ENCODE measurements around the gene XYLB.
"Not testable (repeated sequence)": the region's sequence is repeated elsewhere in the genome, so short reads cannot be mapped to it uniquely, and the experiment has no call there.

Gene XYLB

GRCh38 chr3:38346587-38347410 lies at the start of gene XYLB:
TSS of gene XYLB (plus strand) at chr3:38346785. CDS start at chr3:38346869, 84 bp downstream.
- DNase-seq, result peak; percentile 18

DNA sequence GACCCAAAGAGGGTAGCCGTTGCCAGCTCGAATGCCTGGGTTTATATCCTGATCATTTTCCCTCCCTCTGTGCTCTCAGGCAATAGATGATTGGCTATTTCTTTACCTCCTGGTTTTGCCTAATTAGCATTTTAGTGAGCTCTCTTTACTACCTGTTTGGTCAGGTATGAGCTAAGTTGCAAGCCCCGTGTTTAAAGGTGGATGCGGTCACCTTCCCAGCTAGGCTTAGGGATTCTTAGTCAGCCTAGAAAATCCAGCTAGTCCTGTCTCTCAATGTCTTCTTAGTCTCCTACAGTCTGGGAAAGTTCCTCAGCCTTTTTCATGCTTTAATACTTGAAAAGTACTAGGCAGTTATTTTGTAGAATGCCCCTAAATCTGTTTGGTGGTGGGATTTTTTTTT lies 49.5 kb upstream of the XYLB start:
- DNase-seq, result not testable (repeated sequence)

DNA sequence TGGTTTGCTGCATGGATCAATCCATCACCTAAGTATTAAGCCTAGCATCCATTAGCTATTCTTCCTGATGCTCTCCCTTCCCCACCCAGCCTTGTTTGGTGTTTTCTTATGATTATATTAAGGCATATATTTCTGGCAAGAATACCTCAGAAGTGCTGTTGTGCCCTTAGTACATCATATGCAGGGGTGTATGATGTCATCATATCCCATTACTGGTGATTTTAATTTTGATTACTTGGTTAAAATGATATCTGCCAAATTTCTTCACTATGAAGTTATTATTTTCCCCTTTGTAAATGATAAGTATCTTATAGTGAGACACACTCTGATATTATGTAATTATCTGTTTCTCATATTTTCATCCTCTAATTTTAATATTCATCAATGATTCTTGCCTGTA lies 49.0 kb upstream of the XYLB start:
- DNase-seq, result no peak

DNA sequence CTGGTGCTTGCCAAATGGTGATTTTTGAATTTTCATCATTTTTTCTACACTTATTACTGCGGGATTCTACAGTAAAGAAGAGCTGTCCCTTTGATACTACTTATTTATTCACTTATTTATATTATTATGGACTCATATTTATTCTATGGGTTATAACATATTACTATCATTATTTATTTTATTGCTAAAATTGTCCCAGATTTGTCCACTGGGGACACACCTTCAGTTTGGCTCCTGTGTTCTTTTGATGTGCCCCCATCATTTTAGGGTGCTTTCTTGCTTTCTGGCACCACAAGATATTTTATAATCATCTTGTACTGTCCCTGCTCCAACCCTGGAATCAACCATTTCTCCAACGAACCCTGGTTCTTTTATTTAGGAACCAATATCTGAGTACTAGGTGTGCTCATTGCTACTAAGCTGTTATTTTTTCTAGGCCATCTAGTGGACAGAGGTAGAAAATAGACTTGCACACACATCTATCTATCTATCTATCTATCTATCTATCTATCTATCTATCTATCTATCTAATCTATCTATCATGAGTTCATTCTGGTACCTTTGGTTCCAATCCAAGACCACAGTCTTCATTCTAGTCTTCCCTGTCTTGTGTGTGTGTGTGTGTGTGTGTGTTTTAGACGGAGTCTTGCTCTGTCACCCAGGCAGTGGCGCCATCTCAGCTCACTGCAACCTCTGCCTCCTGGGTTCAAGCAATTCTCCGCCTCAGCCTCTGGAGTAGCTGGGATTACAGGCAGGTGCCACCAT lies 48.5 kb upstream of the XYLB start:
- DNase-seq, result no peak

DNA sequence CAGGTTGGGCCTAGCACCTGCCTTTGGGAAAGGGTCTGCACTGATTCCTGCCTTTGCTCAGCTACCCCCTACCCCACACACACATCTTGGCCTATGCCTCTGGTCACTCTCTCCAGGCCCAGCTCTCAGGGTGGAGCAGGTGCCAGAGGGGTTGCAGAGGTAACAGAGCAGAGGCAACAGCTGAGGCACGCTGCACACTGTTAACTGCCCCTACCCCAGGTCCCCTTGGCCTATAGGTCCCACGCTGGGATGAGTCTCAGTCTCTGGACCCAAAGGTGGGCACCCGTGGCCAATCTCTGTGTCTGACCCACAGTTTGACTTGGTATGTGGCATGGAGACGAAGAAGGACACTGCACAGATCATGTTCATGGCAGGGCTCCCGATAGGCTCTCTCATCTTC lies 39.6 kb upstream of the XYLB start:
- no peak for DNase-seq

- DNase-seq, result no peak
Measured at GRCh38 chr3:38307599-38307998, 39.0 kb upstream of the XYLB start.

DNA sequence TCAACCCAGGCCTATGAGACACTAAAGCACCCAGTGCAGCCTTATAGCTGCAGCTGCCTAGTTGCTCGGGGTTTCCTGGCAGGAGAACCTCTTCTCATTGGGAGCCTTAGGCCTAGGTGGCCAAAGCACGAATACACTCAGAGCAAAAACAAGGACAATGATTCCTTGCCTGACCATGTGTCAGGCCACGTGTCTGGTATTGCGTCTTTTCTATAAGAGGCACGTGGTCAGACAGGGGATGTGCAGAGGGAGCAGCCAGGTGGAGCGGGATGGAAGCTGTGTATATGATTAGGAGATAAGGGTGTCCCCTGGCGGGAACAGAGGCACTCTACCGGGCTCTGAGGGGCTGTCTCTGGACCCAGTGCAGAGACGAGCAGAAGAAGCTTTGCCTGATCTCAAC lies 38.1 kb upstream of the XYLB start:
- no peak for DNase-seq

- DNase-seq, result no peak
Measured at GRCh38 chr3:38311476-38311875, 35.1 kb upstream of the XYLB start.

DNA sequence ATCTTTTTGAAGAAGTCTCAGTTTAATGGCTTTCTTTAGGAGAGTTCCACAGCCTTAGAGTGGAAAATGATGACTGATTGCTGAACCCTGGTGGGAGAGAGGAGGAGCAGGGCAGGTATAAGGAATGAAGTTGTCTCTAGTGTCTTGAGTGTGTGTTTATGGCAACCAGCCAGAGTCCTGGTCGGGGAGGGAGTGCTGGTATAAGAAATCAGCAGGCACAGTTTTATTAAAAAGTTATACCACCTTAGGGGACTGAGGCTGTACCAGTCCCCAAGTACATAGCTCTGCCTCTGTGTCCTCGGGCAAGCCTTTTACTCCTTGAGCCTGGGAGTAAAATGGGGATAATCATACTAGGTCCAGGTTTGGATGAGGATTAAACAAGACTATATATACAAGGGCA lies 34.6 kb upstream of the XYLB start:
- no peak for DNase-seq

GRCh38 chr3:38312356-38312755 lies 34.2 kb upstream of the XYLB start:
- no peak for DNase-seq

GRCh38 chr3:38313263-38313662 lies 33.3 kb upstream of the XYLB start:
- no peak for DNase-seq

GRCh38 chr3:38313695-38314094 lies 32.9 kb upstream of the XYLB start:
- no peak for DNase-seq

DNA sequence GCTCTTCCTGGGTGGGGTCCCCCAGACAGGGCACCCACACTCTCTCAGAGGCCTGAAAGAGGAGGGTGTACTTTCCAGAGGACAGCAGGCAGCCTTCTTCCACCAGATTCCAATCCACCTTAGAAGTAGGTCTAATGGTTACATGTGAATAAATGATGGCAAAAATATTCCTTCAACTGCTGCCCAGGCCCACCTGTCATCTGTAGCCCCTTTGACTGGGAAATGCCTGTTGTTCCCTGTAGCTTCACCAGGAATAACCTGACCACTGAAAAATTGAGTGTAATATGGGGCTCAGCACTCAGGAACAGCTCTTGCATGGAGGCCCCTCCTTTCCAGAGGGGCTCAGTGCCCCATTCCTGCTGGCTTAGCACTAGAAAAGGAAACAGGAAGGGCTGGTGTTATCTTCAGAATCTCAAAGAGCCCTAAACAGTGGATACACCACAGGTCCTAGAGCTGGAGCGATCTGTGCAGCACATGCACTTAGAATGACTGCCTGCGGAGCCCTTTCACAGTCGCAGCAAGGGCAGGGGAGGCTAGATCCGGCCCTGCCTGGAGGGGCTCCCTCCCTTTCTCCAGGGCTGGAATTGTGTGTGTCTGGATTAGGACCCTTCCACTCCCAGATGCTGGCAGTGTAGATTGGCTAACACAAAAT lies 32.3 kb upstream of the XYLB start:
- DNase-seq, result no peak

DNA sequence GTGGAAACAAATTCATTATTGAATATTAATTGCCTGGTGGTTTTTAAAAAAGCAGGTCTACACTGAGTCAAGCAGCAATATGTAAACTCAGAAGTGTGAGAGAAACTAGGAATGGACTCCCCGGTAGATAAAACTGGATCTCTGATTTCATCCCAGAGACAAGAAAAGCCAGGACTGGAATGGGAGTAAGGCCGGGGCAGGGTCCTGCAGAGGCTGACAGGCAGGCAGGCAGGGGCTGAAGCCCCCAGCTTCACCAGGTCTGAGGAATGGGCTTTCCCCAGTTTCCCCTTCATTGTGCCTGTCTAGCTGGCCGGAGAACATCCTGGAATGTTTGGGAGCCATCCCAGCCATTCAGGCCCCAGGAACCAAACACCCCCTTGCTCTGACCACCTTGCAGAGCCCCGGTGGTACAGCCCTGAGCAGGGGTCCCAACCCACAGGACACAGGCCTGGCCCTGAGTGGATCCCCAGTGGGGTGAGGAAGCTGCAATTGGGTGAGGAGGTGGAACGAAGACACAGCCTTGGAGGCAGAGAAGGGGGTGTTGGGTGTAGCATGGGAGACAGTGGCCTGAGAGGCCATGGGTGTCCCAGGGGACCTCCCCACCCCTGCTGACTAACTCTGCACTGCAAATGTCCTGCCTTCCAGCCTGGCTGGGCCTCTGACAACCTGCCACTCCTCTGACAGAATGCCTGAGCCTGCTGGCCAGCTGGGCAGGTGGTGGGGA lies 31.7 kb upstream of the XYLB start:
- DNase-seq, result no peak

DNA sequence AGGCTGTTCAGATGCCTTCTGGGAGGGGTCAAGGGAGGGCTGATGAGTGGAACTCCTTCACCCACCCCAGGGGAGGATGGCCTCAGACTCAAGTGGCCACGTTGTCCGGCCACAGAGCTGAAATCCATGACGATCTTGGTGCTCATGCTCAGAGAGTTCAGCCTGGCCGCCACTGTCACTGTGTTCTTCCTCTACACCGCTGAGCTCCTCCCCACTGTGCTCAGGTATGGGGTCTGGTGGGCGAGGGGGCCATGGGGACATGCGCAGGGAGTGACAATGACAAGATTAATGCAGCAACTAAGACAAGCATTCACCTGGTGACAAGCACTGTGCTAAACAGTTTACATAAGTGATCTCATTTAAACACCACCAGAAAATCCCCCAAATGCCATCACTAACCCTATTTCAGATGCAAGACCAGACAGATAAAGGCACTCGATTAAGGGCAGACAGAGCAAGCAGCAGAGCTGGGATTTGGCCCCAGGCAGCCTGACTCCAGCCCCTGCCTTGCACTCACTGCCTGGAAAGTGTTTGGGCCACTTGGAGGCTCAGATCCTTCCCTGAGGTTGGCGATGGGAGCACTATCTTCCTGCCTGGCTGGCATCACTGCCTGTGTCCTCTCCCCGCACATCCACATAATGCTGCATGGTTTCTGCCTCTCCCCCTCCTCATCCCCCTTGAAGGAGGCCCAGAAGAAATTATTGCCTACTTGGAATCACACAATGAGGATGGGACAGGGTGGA lies 30.9 kb upstream of the XYLB start:
- no peak for DNase-seq

DNA sequence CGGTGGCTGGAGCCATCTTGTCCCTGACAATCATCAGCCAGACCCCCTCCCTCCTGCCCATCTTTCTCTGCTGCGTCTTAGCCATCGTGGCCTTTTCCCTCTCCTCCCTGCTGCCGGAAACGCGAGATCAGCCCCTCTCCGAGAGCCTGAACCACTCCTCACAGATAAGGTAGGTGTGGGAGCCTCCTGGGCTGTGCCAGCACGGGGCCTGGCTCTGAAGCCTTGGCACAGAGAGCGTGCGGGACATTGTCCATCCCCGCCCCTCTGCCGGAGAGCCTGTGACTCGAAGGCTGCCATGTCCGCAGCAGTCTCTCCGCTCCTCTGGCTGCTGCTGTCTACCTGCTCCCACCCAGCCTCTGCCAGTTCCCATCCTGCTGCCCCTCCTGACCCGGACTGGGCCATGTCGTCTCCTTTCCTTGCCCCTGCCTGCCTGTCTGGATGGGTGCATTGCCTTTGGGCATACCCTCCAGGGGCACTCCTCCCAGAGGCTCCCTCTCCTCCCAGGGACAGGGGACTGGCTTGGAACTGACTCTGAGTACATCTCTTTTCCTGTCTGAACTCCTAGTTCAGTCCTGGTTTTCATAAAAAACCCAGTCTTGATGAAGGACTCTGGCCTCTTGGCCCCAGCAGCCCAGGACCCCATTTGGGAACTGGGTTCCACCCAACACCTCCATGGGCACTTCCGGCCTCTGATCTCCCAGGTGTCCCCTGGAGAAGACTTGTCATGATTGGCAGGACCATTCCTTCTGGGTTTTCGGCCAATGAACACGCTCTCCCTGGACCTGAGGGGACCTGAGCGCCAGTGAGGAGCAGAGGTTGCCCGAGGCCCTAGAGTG lies 30.0 kb upstream of the XYLB start:
- no peak for DNase-seq

DNA sequence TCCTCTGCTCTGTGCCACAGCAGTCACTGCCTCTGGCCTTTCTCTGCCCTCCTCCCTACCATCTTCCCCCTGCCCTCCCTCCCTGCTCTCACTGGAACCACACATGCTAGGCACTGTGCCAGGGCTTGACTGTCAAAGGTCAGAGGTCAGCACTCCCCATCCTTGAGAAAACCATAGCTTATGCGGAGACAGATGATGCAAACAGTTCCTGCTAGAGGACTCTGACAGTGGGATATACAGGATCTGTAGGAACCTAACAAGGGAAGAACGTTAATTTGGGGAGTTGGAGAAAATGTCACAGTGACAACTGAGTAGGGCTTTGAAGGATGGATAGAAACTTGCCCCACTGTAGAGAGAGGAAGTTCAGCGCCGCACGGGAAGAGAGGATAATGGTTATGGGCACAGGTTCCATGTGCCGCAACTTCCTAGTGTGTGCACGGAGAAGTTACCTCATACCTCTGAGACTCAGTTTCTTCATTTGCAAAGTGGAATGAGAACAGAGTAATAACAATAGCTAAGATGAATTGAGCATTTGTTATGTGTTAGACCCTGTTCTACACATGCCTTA lies 29.3 kb upstream of the XYLB start:
- no peak for DNase-seq

DNA sequence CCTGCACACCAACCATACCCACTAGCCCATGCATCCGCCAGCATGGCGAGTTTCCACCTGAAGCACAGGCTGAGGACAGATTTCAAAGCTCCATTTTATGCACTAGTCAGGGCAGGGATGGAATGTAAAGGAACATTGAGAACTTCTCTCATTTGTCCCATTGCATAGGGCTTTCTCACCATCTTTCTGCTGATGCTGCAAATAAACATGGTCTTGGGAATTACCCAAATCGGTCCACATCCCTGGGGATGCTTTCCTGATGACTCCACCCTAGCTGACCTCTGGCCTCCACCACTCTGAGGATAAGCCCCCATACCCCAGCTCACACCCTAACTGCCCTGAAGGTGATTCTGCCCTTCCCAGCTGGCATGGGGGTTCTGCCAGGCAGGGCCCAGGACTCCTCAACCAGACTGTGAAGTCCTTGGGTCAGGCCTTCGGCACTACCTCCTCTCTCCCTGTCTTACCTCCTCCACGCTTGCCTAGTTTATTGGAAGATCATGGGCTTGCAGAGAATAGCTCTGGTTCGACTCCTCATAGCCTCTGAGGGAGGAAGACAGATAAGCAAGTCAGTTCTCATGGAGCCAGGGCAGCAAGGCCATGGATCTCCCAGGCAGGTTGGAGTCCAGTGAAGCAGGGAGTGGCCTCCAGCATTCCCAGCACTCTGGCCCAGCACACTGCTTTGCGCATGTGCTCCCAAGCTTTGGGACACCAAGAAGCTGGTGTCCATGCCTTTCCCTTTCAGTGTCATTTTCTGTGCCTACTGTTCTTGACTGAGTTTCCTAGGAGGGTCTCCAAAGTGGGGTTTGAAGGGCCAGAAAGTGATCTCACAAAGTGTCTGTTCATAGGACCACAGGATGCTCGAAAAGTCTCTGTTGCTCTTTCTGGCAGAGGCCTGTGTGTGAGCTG lies 27.6 kb upstream of the XYLB start:
- DNase-seq, result no peak

DNA sequence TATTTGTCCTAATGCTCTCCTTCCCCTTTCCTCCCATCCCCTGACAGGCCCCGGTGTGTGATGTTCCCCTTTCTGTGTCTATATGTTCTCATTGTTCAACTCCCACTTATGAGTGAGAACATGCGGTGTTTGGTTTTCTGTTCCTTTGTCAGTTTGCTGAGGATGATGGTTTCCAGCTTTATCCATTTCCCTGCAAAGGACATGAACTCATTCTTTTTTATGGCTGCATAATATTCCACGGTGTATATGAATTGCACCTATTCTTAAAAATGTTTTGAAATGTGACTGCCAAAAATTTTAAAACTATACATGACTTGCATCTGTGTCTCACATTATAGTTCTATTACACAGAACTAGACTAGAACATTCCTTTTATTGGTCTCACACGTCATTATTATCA lies 25.9 kb upstream of the XYLB start:
- not testable (repeated sequence) for DNase-seq

DNA sequence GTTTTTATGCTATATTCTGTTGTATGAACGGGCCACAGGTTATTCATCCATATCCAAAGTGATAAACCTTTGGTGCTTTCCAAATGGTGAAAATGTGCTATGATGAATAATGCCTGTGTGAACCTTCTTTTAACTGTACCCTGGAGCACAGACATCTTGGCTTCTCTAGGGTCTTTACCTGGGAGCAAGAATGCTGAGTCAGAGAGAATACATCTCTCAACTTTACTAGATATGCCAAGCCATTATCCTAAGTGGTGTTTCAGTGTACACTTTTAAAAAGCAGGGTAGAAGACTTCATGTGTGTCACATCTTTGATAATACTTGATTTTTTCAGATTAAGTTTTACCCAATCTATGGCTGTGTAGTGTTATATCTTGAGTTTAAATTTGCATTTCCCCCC lies 23.5 kb upstream of the XYLB start:
- no peak for DNase-seq
